Body of pancreas (tissue), 4 donors: ENCODE results near the gene RIMBP2.

Source experiments
- POLR2A ChIP-seq, 3 donors: fragments of 450-650 bp; IDR thresholded peaks; one replicate each; pipeline ENCODE4 v1.6.1; 2016; ENCODE audit warnings: antibody characterized with exemption in 3 of 3, mild to moderate bottlenecking in 2 of 3
- TF ChIP-seq, protein P1 (sequence below), 7 experiments: fragments of 450-650 bp in 4 of 7; fragments of 200-600 bp in 3 of 7; sonication (generic) in 3 of 7; IDR thresholded peaks; one replicate each; pipeline ENCODE4 v1.5.1; 2016 to 2019; ENCODE audit warnings: antibody characterized with exemption in 7 of 7

DNA sequence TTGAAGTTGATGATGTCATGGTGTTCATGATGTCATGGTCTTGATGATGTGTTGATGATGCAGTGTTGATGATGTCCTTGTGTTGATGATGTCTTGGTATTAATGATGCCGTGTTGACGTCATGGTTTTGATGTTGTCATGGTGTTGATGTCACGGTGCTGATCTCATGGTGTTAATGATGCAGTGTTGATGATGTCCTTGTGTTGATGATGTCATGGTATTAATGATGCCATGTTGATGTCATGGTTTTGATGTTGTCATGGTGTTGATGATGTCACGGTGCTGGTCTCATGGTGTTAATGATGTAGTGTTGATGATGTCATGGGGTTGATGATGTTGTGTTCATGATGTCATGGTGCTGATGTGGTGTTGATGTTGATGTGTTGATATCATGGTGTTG lies 48.0 kb upstream of the RIMBP2 start:
- TF ChIP-seq, protein P1, sequence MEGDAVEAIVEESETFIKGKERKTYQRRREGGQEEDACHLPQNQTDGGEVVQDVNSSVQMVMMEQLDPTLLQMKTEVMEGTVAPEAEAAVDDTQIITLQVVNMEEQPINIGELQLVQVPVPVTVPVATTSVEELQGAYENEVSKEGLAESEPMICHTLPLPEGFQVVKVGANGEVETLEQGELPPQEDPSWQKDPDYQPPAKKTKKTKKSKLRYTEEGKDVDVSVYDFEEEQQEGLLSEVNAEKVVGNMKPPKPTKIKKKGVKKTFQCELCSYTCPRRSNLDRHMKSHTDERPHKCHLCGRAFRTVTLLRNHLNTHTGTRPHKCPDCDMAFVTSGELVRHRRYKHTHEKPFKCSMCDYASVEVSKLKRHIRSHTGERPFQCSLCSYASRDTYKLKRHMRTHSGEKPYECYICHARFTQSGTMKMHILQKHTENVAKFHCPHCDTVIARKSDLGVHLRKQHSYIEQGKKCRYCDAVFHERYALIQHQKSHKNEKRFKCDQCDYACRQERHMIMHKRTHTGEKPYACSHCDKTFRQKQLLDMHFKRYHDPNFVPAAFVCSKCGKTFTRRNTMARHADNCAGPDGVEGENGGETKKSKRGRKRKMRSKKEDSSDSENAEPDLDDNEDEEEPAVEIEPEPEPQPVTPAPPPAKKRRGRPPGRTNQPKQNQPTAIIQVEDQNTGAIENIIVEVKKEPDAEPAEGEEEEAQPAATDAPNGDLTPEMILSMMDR (IDR thresholded peaks at IDR 0.05): no peak
- no peak for TF ChIP-seq POLR2A (IDR thresholded peaks at IDR 0.05)
